ENCODE data around the gene CFAP43. TPM values are rescaled to one million over a fixed set of nuclear protein-coding genes. Genes with fewer than 3 reads are reported as not detected.
"Not testable (repeated sequence)": the region's sequence is repeated elsewhere in the genome, so short reads cannot be mapped to it uniquely, and the experiment has no call there.

The CFAP43 gene
- total RNA-seq, 1 experiment from 2014 or later = 2.7 TPM

DNA sequence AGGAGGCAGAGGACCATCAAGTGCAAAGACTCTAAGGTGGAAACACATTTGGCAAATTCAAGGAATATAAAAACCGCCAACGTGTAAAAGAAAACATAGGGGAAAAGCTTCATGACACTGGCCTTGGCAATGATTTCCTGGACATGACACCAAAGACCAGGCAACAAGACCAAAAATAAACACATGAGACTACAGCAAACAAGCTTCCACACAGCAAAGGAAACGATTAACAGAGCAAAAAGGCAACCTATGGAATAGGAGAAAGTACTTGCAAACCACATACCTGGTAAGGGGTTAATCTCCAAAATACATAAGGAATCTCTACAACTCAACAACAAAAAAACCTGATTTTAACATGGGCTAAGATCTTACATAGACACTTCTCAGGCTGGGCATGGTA lies 26.0 kb upstream of the CFAP43 start:
- no peak for DNase-seq (ENCODE audit: low read depth)
- in situ Hi-C loops (cut with HindIII; ENCODE audit: low pct_unique_long_range_greater_than_20kb, low sequenced_read_pairs) = no loop called here

GRCh38 chr10:104257235-104257634 lies 25.1 kb upstream of the CFAP43 start:
- in situ Hi-C loops (cut with HindIII; ENCODE audit: low pct_unique_long_range_greater_than_20kb, low sequenced_read_pairs) = no loop called here

DNA sequence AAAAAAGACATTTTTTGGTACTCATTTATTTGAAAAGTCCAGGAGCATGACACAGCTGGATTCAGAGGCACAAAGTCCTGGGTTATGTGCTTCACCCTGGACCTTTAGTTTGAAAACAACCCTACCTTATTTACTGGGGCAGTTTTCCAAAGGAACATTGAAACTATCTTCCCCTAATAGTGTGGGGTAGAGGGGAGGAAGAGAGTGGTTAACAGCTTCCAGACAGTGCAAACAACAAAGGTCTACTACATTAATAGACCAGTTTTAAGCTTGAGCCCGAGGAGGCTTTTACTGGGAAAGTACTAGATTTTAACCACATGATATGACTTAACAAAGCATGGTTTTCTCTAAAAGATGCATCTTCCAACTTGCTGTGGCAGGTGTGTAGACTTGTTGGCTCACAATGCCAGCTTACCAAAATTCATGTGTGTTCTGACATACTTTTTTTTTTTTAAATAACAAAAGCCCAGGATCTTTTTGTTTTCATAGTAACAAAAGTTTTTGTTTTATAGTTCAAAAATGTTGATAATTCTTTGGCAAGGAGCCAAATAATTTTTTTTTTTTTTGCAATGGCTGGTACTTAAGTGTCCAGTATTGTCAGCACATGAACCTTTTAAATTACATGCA lies 24.3 kb upstream of the CFAP43 start:
- in situ Hi-C loops (cut with HindIII; ENCODE audit: low pct_unique_long_range_greater_than_20kb, low sequenced_read_pairs) = no loop called here
- no peak for DNase-seq (ENCODE audit: low read depth)

More at GRCh38 chr10:104257235-104257634, 25.1 kb upstream of the CFAP43 start:
- no peak for DNase-seq (ENCODE audit: low read depth)

GRCh38 chr10:104255311-104255981 lies 23.3 kb upstream of the CFAP43 start:
- peak; percentile 23 for DNase-seq (ENCODE audit: low read depth)
- in situ Hi-C loops (cut with HindIII; ENCODE audit: low pct_unique_long_range_greater_than_20kb, low sequenced_read_pairs) = no loop called here

GRCh38 chr10:104254493-104255310 lies 22.5 kb upstream of the CFAP43 start, which contains the start of gene GSTO1:
Gene GSTO1 (plus strand): TSS chr10:104254892. CDS start chr10:104254929, 37 bp downstream.
- in situ Hi-C loops (cut with HindIII; ENCODE audit: low pct_unique_long_range_greater_than_20kb, low sequenced_read_pairs) = no loop called here
- DNase-seq (ENCODE audit: low read depth) = peak; percentile 63

DNA sequence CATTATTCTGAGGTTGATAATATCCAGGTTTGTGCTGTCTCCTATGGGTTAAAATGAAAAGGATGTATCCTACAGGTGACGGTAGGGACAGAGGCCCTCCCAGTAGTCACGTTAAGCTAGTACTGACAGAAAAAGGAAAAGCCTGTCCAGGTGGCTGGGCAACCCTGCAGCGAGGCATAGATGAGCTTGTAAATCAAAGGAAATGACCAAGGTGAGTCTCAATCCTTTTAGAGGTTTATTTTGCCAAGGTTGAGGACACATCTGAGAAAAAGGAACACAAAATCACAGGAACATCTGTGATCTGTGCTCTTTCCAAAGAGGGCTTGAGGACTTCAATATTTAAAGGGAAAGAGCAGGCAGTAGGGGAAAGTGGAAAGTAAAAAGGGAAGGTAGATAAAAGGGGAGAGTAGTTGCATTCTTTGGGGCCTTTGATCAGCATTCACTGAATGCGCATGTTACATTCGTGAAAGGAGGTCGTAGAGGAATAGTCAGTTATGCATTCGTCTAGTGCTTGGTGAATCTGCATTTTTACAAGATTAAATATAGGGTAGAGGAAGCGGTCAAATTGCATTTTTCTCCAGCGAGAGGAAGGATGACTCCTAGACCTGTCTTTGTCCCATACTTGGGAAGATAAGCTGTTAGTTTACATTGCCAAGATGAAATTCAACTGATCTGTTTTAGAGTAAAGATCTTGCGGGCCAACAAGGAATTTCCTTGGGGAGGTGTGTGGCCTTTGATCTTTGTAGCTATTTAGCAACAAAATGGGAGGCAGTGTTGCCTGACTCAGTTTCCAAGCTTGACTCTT lies 21.6 kb upstream of the CFAP43 start:
- no peak for DNase-seq (ENCODE audit: low read depth)
- in situ Hi-C loops (cut with HindIII; ENCODE audit: low pct_unique_long_range_greater_than_20kb, low sequenced_read_pairs) = no loop called here

- in situ Hi-C loops (cut with HindIII; ENCODE audit: low pct_unique_long_range_greater_than_20kb, low sequenced_read_pairs) = no loop called here
- no peak for DNase-seq (ENCODE audit: low read depth)
Observed at GRCh38 chr10:104253106-104253505, 20.9 kb upstream of the CFAP43 start.

DNA sequence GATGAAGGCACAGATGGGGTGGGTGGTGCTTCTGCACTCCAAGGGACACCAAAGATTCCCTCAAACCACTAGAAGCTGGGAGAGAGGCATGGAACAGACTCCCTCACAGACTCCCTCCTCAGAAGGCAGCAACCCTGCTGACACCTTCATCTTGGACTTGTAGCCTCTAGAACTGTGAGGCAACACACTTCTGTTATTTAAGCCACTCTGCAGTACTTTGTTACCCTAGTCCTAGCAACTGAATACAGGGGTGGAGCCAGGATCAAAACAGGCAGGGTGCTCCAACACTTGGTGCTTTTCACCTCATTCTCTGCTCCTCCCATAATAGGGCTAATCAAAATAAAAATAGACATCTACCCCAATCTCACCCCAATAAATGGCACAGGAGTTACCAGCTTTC lies 20.2 kb upstream of the CFAP43 start:
- in situ Hi-C loops (cut with HindIII; ENCODE audit: low pct_unique_long_range_greater_than_20kb, low sequenced_read_pairs) = no loop called here
- DNase-seq (ENCODE audit: low read depth) = no peak

- no peak for DNase-seq (ENCODE audit: low read depth)
- in situ Hi-C loops (cut with HindIII; ENCODE audit: low pct_unique_long_range_greater_than_20kb, low sequenced_read_pairs) = no loop called here
Observed at GRCh38 chr10:104251443-104251842, 19.3 kb upstream of the CFAP43 start.

DNA sequence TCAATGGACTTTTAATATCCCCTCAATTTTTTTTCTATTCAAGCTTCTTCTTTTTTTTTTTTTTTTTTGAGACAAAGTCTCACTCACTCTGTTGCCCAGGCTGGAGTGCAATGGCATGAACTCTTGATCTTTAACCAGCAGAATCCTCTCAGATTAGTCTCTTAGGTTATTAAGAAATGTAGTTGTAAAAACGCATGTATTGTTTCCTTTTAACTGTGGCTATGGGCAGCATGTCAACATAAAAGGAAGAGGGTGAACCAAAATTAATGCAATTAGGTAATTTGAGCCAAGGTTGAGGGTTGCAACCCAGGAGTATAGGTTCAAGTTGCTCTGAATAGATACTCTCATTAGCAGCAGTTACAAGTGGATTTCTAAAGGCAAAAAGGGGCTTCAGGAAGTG lies 18.2 kb upstream of the CFAP43 start:
- in situ Hi-C loops (cut with HindIII; ENCODE audit: low pct_unique_long_range_greater_than_20kb, low sequenced_read_pairs) = no loop called here
- DNase-seq (ENCODE audit: low read depth) = no peak

- in situ Hi-C loops (cut with HindIII; ENCODE audit: low pct_unique_long_range_greater_than_20kb, low sequenced_read_pairs); DNase-seq (ENCODE audit: low read depth): not testable (repeated sequence)
Observed at GRCh38 chr10:104248931-104249330, 16.8 kb upstream of the CFAP43 start.

DNA sequence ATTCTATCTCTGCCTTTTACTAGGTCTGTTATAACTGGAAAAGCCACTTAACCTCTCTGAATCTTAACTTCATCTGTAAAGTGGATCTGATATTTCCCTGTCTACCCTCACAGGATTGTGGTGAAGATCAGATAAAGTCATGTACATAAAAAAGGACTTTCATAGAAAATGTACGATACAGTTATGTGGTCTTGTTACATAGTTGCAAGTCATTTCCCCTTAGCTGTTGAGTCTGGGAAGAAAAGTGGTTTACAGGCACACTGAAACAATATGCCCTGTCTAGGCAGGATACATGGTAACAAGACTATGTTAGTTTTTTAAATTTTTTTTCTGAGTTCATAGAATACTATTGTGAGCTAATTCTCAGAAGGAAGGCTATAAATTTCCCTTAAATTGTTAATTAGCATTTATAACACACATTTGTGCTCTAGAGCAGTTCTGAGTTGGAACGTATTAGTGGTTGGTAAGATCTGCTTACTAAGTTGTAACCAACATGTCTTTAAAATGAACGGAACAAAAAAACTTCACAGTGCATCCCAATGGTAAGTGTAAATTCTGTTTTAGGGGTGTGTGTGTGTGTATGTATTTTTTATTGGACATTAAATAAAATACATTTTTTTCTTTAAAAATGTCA lies 15.5 kb upstream of the CFAP43 start:
- in situ Hi-C loops (cut with HindIII; ENCODE audit: low pct_unique_long_range_greater_than_20kb, low sequenced_read_pairs) = no loop called here

DNA sequence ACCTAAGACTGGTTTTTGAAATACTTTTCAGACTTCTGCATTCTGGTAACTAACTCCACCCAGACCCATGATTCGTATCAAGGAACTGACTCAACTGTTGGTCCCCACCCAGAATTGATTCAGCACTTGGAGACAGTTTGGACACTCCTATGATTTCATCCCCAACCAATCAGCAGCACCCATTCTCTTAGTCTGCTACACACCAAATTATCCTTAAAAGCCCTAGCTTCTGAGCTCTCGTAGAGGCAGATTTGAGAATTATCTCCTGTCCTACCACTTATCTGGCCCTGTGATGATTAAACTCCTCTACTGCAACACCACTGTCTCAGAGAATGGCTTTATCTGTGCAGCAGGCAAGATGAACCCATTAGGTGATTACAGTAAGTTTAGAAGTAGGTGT lies 14.8 kb upstream of the CFAP43 start:
- in situ Hi-C loops (cut with HindIII; ENCODE audit: low pct_unique_long_range_greater_than_20kb, low sequenced_read_pairs) = no loop called here
- no peak for DNase-seq (ENCODE audit: low read depth)

More for the DNA sequence above, 15.5 kb upstream of the CFAP43 start:
- DNase-seq (ENCODE audit: low read depth) = no peak

DNA sequence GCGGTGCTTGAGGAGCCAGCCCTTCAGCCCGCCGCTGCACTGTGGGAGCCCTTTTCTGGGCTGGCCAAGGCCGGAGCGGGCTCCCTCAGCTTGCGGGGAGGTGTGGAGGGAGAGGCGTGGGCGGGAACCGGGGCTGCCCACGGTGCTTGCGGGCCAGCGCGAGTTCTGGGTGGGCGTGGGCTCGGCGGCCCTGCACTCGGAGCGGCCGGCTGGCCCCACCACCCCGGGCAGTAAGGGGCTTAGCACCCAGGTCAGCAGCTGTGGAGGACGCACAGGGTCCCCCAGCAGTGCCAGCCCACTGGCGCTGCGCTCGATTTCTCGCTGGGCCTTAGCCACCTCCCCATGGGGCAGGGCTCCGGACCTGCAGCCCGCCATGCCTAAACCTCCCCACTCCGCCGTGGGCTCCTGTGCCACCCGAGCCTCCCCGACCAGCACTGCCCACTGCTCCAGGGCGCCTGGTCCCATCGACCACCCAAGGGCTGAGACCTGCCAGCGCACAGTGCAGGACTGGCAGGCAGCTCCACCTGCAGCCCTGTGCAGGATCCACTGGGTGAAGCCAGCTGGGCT lies 13.0 kb upstream of the CFAP43 start:
- no peak for DNase-seq (ENCODE audit: low read depth)
- in situ Hi-C loops (cut with HindIII; ENCODE audit: low pct_unique_long_range_greater_than_20kb, low sequenced_read_pairs) = no loop called here

- no peak for DNase-seq (ENCODE audit: low read depth)
- in situ Hi-C loops (cut with HindIII; ENCODE audit: low pct_unique_long_range_greater_than_20kb, low sequenced_read_pairs) = no loop called here
Observed at GRCh38 chr10:104243512-104243911, 11.3 kb upstream of the CFAP43 start.

DNA sequence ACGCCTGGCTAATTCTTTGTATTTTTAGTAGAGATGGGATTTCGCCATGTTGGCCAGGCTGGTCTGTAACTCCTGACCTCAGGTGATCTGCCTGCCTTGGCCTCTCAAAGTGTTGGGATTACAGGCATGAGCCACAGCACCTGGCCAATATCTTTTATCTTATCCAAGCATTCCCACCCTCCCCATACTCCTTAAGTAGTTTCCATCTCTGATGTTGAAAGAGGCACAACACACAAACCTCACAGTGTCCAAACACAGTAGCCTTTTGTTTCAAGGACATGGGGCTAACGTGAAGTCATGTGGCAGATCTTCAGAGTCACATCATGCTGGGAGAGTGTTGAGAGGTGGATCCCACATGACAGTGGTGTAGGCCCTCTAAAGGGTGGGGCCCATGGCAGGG lies 10.8 kb upstream of the CFAP43 start:
- DNase-seq (ENCODE audit: low read depth); in situ Hi-C loops (cut with HindIII; ENCODE audit: low pct_unique_long_range_greater_than_20kb, low sequenced_read_pairs): not testable (repeated sequence)

DNA sequence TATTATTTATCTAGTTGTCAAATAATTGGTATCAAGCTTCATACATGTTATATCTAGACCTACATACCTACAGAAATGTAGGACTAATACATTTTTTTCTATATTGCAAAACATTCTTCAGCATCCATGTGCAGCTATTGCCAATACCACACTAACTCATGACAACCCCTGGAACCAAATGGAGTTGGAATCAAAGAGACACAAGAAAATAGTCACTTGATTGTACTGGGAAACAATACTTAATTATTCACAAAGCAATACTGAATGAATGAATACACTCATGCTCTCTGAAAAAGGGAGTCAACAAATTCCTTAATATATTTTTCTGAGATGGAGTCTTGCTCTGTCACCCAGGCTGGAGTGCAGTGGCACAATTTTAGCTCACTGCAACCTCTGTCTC lies 10.4 kb upstream of the CFAP43 start:
- no peak for DNase-seq (ENCODE audit: low read depth)
- in situ Hi-C loops (cut with HindIII; ENCODE audit: low pct_unique_long_range_greater_than_20kb, low sequenced_read_pairs) = no loop called here

DNA sequence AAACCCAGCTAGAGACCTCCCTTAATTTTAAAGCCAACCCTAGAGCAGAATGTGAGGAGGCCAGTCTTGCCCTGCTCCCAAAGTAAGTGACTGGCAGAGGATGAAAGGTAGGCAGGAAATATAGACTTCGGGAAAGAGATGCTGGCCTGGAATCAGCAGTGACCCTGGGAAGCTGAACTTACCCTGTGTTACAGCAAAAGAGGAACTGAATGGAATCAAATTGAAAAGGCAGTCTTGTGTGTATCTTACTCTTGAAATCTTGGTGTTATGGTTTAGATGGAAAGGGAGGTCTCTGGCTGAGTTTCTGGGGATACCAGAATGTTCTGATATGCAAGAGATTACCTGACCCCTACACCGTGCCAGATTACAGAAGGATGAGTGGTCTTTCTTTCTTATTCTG lies 7.9 kb upstream of the CFAP43 start:
- in situ Hi-C loops (cut with HindIII; ENCODE audit: low pct_unique_long_range_greater_than_20kb, low sequenced_read_pairs) = no loop called here
- DNase-seq (ENCODE audit: low read depth) = no peak

Measured in Caki2 (cell line).